Neural crest cell (in vitro differentiated cells): ENCODE measurements around the gene ECHDC1. TPM values are rescaled to one million over a fixed set of nuclear protein-coding genes. Genes with fewer than 3 reads are reported as not detected.

Experiments
- DNase-seq: peaks from one replicate; pipeline ENCODE4 v3.0.0; 2021; ENCODE audit warnings: low read depth, mixed read lengths, low spot score
- H3K27ac Mint-ChIP-seq: one replicate; pipeline ENCODE4 v1.8.0; 2021; ENCODE audit warnings: mild to moderate bottlenecking, mixed read lengths; ENCODE audit not compliant: unreplicated experiment
- H3K27me3 Mint-ChIP-seq: 2 replicates; pipeline ENCODE4 v1.8.0; 2021; ENCODE audit warnings: low read depth, mild to moderate bottlenecking, mixed read lengths
- H3K36me3 Mint-ChIP-seq: 2 replicates; pipeline ENCODE4 v1.8.0; 2021; ENCODE audit warnings: low read depth, mild to moderate bottlenecking, mixed read lengths
- H3K4me1 Mint-ChIP-seq: 2 replicates; pipeline ENCODE4 v1.8.0; 2021; ENCODE audit warnings: mixed read lengths
- H3K4me3 Mint-ChIP-seq: one replicate; pipeline ENCODE4 v1.8.0; 2021; ENCODE audit warnings: mild to moderate bottlenecking, mixed read lengths
- H3K9me3 Mint-ChIP-seq: 2 replicates; pipeline ENCODE4 v1.8.0; 2021; ENCODE audit warnings: mixed read lengths
- total RNA-seq: library from RNA; stranded (reverse); gene quantifications from 2 replicates; pipeline ENCODE4 v1.2.1, GENCODE V29; 2021
- TF ChIP-seq, protein P1 (sequence below): fragments of 200-600 bp; sonication (generic); conservative IDR thresholded peaks from 2 replicates; pipeline ENCODE4 v1.5.0; 2021; ENCODE audit warnings: antibody characterized with exemption, mild to moderate bottlenecking

Gene ECHDC1
- total RNA-seq, 1 donor from 2014 or later = 59.2 TPM

DNA sequence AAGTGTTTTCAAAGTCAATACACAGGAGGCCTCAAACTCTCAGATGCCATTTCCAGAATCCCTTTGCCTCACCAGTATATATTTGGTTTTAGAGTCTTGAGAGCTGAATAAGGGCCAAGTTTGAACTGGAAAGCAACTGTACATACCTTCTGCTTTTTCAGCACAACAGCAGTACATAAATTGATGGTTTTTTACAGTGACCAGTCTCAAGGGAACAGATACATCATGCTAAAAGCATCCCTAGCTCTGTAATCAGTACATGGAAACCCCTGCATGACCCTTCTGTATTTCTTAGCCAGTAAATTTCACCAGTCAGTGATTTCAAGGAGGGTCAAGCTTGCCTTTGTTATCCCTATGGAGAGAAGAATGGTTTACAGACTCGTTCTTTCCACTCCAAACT, 40.6 kb upstream of the ECHDC1 start:
- H3K27ac Mint-ChIP-seq = no peak overlapping the region
- TF ChIP-seq, protein P1, sequence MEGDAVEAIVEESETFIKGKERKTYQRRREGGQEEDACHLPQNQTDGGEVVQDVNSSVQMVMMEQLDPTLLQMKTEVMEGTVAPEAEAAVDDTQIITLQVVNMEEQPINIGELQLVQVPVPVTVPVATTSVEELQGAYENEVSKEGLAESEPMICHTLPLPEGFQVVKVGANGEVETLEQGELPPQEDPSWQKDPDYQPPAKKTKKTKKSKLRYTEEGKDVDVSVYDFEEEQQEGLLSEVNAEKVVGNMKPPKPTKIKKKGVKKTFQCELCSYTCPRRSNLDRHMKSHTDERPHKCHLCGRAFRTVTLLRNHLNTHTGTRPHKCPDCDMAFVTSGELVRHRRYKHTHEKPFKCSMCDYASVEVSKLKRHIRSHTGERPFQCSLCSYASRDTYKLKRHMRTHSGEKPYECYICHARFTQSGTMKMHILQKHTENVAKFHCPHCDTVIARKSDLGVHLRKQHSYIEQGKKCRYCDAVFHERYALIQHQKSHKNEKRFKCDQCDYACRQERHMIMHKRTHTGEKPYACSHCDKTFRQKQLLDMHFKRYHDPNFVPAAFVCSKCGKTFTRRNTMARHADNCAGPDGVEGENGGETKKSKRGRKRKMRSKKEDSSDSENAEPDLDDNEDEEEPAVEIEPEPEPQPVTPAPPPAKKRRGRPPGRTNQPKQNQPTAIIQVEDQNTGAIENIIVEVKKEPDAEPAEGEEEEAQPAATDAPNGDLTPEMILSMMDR = no peak
- no peaks in the 10 kb centered on the region for H3K9me3 Mint-ChIP-seq
- no peak for DNase-seq
- H3K27me3 Mint-ChIP-seq = no peaks in the 10 kb centered on the region
- no peak overlapping the region for H3K4me3 Mint-ChIP-seq
- H3K4me1 Mint-ChIP-seq = peaks cover 7% of the 10 kb centered on the region
- H3K36me3 Mint-ChIP-seq = peaks cover 18% of the 10 kb centered on the region

DNA sequence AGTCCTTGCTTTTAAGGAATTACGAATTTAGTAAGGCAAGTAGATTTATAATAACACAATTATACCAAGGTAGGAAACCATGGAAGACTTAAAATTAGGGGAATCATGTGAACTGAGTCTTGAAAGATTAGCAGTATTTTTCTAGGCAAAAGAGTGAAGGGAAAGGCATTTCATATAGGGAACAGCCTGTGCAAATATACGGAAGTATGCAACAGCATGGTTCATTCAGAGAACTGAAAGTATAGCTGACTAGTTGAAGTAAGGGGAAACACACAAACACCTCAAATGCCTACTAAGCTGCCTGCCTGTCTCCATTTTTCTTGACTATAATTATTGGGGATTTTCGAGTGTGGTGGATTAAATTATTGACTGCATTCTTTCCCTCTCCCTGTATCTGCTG, 39.0 kb upstream of the ECHDC1 start:
- TF ChIP-seq, protein P1 = no peak
- H3K9me3 Mint-ChIP-seq = peaks cover 2% of the 10 kb centered on the region
- H3K4me3 Mint-ChIP-seq = no peak overlapping the region
- H3K27ac Mint-ChIP-seq = no peak overlapping the region
- H3K36me3 Mint-ChIP-seq = peaks cover 20% of the 10 kb centered on the region
- peaks cover 7% of the 10 kb centered on the region for H3K4me1 Mint-ChIP-seq
- no peaks in the 10 kb centered on the region for H3K27me3 Mint-ChIP-seq
- no peak for DNase-seq

- no peak overlapping the region for H3K27ac Mint-ChIP-seq
- peaks cover 4% of the 10 kb centered on the region for H3K9me3 Mint-ChIP-seq
- peaks cover 7% of the 10 kb centered on the region for H3K4me1 Mint-ChIP-seq
Measured at GRCh38 chr6:127381384-127381783, 38.0 kb upstream of the ECHDC1 start.

DNA sequence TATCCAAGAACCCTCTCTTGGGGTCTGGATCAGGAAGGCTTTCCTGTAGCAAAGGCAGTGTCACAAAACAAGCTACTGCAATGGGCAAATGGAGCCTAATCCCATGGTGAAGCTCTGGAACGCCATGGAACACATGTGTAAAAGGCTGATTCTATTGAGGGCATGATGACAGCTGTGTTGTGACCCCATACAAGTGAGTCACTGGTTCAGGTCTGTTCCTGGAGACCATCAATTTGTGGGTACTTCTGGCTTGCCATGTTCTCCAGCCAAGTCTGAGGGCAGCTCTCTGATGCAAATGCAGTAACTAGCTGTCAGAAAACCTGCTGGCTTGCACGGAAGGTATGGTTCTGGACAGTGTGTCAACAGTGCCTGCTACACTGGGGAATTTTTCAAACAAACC, 33.3 kb upstream of the ECHDC1 start:
- H3K27me3 Mint-ChIP-seq = no peaks in the 10 kb centered on the region
- TF ChIP-seq, protein P1 = no peak
- no peak for DNase-seq
- no peak overlapping the region for H3K27ac Mint-ChIP-seq
- H3K4me1 Mint-ChIP-seq = no peaks in the 10 kb centered on the region
- no peak overlapping the region for H3K4me3 Mint-ChIP-seq
- H3K9me3 Mint-ChIP-seq = peaks cover 11% of the 10 kb centered on the region
- H3K36me3 Mint-ChIP-seq = peaks cover 32% of the 10 kb centered on the region

More at GRCh38 chr6:127381384-127381783, 38.0 kb upstream of the ECHDC1 start:
- peaks cover 25% of the 10 kb centered on the region for H3K36me3 Mint-ChIP-seq
- no peak overlapping the region for H3K4me3 Mint-ChIP-seq
- TF ChIP-seq, protein P1 = no peak
- no peaks in the 10 kb centered on the region for H3K27me3 Mint-ChIP-seq
- DNase-seq = no peak

- Mint-ChIP-seq H3K36me3 (peaks cover 65% of the 10 kb centered on the region), H3K4me3 (no peak overlapping the region), H3K27ac (no peak overlapping the region), H3K4me1 (no peaks in the 10 kb centered on the region), H3K9me3 (peaks cover 26% of the 10 kb centered on the region), H3K27me3 (no peaks in the 10 kb centered on the region)
- TF ChIP-seq, protein P1 = no peak
- no peak for DNase-seq
Measured at GRCh38 chr6:127367023-127367375, 23.6 kb upstream of the ECHDC1 start.
